LHCN-M2 (cell line): ENCODE measurements around the gene COX6B1. TPM values are rescaled to one million over a fixed set of nuclear protein-coding genes. Genes with fewer than 3 reads are reported as not detected.
"Not testable (repeated sequence)": the region's sequence is repeated elsewhere in the genome, so short reads cannot be mapped to it uniquely, and the experiment has no call there.

ENCODE experiments used
- DNase-seq: peaks from one replicate; pipeline ENCODE4 v3.0.0-alpha.2; 2012; ENCODE audit warnings: low read depth
- total RNA-seq: library from RNA; depleted of rRNA; stranded (reverse); fragments of >200 nt; gene quantifications from 2 replicates; pipeline ENCODE4 v1.2.3, GENCODE V29; 2014

COX6B1 gene
- total RNA-seq, 1 experiment from 2014 or later: 482 TPM

- DNase-seq: no peak
Observed at GRCh38 chr19:35633727-35634440, 14.2 kb upstream of the COX6B1 start.

DNA sequence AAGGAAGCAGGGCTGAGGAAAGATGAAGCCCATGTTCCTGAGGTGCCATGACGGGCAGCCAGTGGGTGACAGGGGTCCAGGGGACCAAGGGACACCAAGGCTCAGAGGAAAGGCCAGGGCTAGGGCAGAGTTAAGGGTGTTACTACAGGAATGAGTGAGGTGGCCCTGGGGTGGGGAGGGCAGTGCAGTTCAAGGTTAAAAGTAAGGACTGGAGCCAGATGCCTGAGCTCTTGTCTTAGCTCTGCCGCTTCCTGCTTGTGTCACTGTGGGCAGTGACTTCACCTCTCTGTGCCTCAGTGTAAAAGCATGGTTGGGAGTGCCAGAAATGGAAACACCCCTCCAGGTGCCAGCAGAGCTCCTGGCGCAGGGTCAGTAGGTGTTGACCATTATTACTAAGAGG, 11.5 kb upstream of the COX6B1 start:
- DNase-seq: no peak

GRCh38 chr19:35637165-35637564, 11.0 kb upstream of the COX6B1 start:
- DNase-seq: no peak

DNA sequence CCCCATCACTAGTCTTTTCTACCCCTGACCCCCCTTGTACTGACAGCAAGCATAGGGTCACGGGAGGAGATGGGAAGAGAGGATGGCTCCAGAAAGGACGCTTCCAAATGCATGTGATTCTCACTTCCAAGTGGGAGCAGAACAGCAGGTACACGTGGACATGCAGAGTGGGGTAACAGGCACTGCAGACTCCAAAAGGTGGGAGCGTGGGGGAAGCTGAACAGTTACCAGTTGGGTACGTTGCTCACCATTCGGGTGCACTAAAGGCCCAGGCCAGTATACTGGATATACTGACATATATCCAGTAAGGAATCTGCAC, 8.8 kb upstream of the COX6B1 start:
- no peak for DNase-seq

DNA sequence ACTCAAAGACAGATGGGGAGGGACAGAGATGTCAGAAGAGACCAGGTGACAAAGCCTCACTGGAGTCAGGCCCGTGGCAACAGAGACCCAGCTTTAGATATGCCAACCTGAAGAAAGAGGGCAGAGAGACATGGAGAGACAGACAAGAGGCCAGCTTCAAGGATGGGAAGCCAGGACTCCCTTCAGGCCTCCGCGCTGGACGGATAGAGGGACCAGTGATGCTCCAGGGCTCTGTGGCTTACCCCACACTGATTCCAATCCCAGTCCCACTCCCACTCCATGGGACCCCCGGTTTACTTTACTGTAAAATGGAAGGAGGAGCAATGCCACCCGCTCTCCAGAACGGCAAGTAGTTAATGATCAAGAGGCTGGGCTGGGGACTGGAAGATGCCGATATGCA, 8.3 kb upstream of the COX6B1 start:
- no peak for DNase-seq

DNA sequence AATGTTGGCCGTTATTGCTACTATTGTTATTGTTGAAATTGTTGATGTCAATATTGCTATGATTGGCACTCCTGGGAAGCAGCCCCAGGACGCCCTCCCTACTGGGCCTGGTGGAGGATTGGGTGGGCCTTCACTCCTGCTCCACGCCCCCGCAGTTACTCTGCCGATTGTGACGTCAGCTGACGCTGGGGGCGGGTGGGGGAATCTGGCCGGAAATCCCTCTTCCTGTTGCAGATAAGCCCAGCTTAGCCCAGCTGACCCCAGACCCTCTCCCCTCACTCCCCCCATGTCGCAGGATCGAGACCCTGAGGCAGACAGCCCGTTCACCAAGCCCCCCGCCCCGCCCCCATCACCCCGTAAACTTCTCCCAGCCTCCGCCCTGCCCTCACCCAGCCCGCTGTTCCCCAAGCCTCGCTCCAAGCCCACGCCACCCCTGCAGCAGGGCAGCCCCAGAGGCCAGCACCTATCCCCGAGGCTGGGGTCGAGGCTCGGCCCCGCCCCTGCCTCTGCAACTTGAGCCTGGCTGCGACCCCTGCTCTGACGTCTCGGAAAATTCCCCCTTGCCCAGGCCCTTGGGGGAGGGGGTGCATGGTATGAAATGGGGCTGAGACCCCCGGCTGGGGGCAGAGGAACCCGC, 6.5 kb upstream of the COX6B1 start, which contains the start of gene ETV2:
TSS of gene ETV2 (plus strand) at position 231 of the 637 bp plus-strand sequence. CDS start 716 bp downstream, outside the sequence.
- DNase-seq: no peak

DNA sequence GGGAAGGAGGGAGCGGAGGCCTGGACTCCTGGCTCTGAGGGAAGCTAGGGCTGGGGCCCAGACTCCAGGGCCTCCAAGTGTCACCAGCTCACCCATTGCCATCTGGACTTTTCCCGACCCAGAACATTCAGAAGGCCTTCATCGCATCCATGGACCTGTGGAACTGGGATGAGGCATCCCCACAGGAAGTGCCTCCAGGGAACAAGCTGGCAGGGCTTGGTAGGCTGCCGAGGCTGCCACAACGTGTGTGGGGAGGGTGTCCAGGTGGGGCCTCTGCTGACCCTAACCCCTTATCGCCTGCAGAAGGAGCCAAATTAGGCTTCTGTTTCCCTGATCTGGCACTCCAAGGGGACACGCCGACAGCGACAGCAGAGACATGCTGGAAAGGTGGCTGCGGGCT, 5.8 kb upstream of the COX6B1 start:
- DNase-seq: no peak

GRCh38 chr19:35642798-35643254, 5.3 kb upstream of the COX6B1 start:
- no peak for DNase-seq

DNA sequence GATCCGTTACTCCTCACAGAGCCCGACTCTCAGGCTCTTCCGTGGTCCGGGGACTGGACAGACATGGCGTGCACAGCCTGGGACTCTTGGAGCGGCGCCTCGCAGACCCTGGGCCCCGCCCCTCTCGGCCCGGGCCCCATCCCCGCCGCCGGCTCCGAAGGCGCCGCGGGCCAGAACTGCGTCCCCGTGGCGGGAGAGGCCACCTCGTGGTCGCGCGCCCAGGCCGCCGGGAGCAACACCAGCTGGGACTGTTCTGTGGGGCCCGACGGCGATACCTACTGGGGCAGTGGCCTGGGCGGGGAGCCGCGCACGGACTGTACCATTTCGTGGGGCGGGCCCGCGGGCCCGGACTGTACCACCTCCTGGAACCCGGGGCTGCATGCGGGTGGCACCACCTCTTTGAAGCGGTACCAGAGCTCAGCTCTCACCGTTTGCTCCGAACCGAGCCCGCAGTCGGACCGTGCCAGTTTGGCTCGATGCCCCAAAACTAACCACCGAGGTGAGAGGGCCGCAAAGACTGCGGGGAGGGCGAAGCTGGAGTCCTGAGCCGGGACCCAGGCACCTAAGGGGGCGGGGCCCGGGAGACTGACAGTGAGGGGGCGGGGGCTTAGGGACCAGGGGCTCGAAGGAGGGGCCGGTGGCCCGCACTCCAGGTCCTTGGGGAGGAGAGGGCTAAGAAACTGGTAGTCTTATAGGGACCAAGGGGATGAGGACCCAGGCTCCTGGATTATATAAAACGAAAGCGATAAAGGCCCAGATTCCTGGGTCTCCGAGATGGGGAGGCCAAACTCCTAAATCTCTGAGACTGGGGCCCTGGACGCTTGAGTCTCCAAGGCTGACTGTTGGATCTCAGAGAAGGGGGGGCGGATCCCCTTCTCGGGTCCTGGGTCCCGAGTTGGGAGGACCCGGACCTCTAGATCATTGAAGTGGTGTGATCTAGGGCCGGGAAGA, 4.6 kb upstream of the COX6B1 start:
- DNase-seq: peak; percentile 76

GRCh38 chr19:35644206-35644986, 3.7 kb upstream of the COX6B1 start:
- DNase-seq: peak; percentile 90

GRCh38 chr19:35644987-35645679, 3.0 kb upstream of the COX6B1 start:
- peak; percentile 38 for DNase-seq

- no peak for DNase-seq
Observed at GRCh38 chr19:35645680-35646511, 2.2 kb upstream of the COX6B1 start.

GRCh38 chr19:35650581-35650980, 2.5 kb downstream of the COX6B1 start:
- DNase-seq: no peak

GRCh38 chr19:35654828-35655227, 6.7 kb downstream of the COX6B1 start:
- not testable (repeated sequence) for DNase-seq

GRCh38 chr19:35655600-35655999, 7.5 kb downstream of the COX6B1 start:
- DNase-seq: no peak

DNA sequence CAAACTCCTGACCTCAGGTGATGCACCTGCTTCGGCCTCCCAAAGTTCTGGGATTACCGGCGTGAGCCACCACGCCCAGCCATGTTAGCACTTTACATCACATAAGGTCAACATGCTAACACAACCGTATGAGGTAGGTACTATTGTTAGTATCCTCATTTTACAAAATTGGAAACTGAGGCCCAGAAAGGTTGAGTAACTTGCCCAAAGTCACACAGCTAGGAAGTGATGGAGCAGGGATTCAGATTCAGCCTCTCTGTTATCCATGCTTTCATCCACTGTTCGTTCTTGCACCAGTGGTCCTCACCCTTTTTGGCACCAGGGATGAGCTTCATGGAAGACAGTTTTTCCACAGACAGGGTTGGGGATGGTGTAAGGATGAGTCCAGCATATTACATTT, 8.6 kb downstream of the COX6B1 start:
- DNase-seq: no peak

GRCh38 chr19:35657904-35658700, 10.0 kb downstream of the COX6B1 start:
- DNase-seq: peak; percentile 8

GRCh38 chr19:35661995-35662340, 13.8 kb downstream of the COX6B1 start:
- no peak for DNase-seq

GRCh38 chr19:35663981-35664380, 15.9 kb downstream of the COX6B1 start:
- no peak for DNase-seq
